ENCODE measurements around the gene PALM2AKAP2. TPM values are rescaled to one million over a fixed set of nuclear protein-coding genes. Genes with fewer than 3 reads are reported as not detected.

PALM2AKAP2 gene
- total and polyA plus RNA-seq, 10 of the 15 experiments (the other 5 are each of a cell fraction or from before 2014, with no cell fraction given): 0.01 TPM; not detected in 9

- TF ChIP-seq IRF5 (IDR thresholded peaks at IDR 0.05; ENCODE audit: borderline replicate concordance): no peak
- TF ChIP-seq SP1 (IDR thresholded peaks at IDR 0.05; ENCODE audit: low read depth, low read length): no peak
- TF ChIP-seq, protein P1, sequence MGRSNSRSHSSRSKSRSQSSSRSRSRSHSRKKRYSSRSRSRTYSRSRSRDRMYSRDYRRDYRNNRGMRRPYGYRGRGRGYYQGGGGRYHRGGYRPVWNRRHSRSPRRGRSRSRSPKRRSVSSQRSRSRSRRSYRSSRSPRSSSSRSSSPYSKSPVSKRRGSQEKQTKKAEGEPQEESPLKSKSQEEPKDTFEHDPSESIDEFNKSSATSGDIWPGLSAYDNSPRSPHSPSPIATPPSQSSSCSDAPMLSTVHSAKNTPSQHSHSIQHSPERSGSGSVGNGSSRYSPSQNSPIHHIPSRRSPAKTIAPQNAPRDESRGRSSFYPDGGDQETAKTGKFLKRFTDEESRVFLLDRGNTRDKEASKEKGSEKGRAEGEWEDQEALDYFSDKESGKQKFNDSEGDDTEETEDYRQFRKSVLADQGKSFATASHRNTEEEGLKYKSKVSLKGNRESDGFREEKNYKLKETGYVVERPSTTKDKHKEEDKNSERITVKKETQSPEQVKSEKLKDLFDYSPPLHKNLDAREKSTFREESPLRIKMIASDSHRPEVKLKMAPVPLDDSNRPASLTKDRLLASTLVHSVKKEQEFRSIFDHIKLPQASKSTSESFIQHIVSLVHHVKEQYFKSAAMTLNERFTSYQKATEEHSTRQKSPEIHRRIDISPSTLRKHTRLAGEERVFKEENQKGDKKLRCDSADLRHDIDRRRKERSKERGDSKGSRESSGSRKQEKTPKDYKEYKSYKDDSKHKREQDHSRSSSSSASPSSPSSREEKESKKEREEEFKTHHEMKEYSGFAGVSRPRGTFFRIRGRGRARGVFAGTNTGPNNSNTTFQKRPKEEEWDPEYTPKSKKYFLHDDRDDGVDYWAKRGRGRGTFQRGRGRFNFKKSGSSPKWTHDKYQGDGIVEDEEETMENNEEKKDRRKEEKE (IDR thresholded peaks at IDR 0.05): no peak
- TF ChIP-seq RELA (IDR thresholded peaks at IDR 0.05; ENCODE audit: borderline replicate concordance, partially characterized antibody): no peak
These were observed 25.0 kb upstream of the PALM2AKAP2 start (continued) for GRCh38 chr9:109755040-109755439.

GRCh38 chr9:109759589-109759988 lies 20.4 kb upstream of the PALM2AKAP2 start:
- ChIA-PET POLR2A (no interaction called here), RAD21 (ENCODE audit: unreplicated experiment) (no interaction called here), SMC1A (ENCODE audit: uncharacterized antibody, unreplicated experiment) (no interaction called here), CTCF (no interaction called here)
- H3K9ac ChIP-seq (ENCODE audit: control insufficient read depth, insufficient read depth, low read length): no peak overlapping the region
- in situ Hi-C loops (cut with MboI): no loop called here
- H3K4me2 ChIP-seq (ENCODE audit: control insufficient read depth, insufficient read depth): no peak overlapping the region
- TF ChIP-seq RCOR1 (conservative IDR thresholded peaks at IDR 0.05; ENCODE audit: low read depth, low read length) (no peak), ZNF687 (IDR thresholded peaks at IDR 0.05) (no peak), CHD4 (IDR thresholded peaks at IDR 0.05) (no peak), POLR2AphosphoS5 (IDR thresholded peaks at IDR 0.05; ENCODE audit: low read length) (no peak), SMAD1 (IDR thresholded peaks at IDR 0.05; ENCODE audit: low read depth, partially characterized antibody) (no peak), KLF5 (IDR thresholded peaks at IDR 0.05; ENCODE audit: partially characterized antibody) (no peak)
- TF ChIP-seq, protein P2, sequence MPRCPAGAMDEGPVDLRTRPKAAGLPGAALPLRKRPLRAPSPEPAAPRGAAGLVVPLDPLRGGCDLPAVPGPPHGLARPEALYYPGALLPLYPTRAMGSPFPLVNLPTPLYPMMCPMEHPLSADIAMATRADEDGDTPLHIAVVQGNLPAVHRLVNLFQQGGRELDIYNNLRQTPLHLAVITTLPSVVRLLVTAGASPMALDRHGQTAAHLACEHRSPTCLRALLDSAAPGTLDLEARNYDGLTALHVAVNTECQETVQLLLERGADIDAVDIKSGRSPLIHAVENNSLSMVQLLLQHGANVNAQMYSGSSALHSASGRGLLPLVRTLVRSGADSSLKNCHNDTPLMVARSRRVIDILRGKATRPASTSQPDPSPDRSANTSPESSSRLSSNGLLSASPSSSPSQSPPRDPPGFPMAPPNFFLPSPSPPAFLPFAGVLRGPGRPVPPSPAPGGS (IDR thresholded peaks at IDR 0.05; ENCODE audit: borderline replicate concordance, insufficient read depth, low read depth, low read length, poor library complexity, severe bottlenecking): no peak
- TF ChIP-seq, protein P3, sequence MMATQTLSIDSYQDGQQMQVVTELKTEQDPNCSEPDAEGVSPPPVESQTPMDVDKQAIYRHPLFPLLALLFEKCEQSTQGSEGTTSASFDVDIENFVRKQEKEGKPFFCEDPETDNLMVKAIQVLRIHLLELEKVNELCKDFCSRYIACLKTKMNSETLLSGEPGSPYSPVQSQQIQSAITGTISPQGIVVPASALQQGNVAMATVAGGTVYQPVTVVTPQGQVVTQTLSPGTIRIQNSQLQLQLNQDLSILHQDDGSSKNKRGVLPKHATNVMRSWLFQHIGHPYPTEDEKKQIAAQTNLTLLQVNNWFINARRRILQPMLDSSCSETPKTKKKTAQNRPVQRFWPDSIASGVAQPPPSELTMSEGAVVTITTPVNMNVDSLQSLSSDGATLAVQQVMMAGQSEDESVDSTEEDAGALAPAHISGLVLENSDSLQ (IDR thresholded peaks at IDR 0.05): no peak
- no peaks in the 10 kb centered on the region for H3K4me1 ChIP-seq (ENCODE audit: control insufficient read depth, insufficient read depth, low read length)
- intact Hi-C loops (cut with micrococcal nuclease; ENCODE audit: unreplicated experiment): no loop called here
- no peaks in the 10 kb centered on the region for H3K79me2 ChIP-seq (ENCODE audit: control insufficient read depth, insufficient read depth, low read length)
- no peaks in the 10 kb centered on the region for H3K36me3 ChIP-seq (ENCODE audit: control insufficient read depth in 2 of 2, insufficient read depth in 2 of 2, low read length in 1 of 2)
- ATAC-seq (no peak), DNase-seq (ENCODE audit: low read depth, low spot score) (no peak), FAIRE-seq (no peak)
- 19% methylated on average over 3 of the region's 3 CpGs for WGBS (ENCODE audit: insufficient coverage, insufficient replicate concordance, low lambda C conversion rate, missing lambda C conversion rate)
- no TSS peak for BruUV-seq (replicated peaks)
- H4K20me1 ChIP-seq (ENCODE audit: control insufficient read depth, insufficient read depth): no peaks in the 10 kb centered on the region
- H2AFZ ChIP-seq (ENCODE audit: control insufficient read depth, low read depth, low read length): no peak overlapping the region
- H3K27ac ChIP-seq (ENCODE audit: control insufficient read depth, insufficient read depth): no peak overlapping the region
- no peak overlapping the region for H3K4me3 ChIP-seq
- no peaks in the 10 kb centered on the region for H3K9me3 ChIP-seq (replicated peaks; ENCODE audit: control insufficient read depth, insufficient read depth, low read length)
- H3K27me3 ChIP-seq (replicated peaks in 1 of 2; ENCODE audit: control insufficient read depth in 2 of 2, insufficient read depth in 2 of 2, low read length in 1 of 2): no peaks in the 10 kb centered on the region; a peak in 1 of 4 replicates
